Neural cell (in vitro differentiated cells): ENCODE measurements around the gene TRMT2A.
"Not testable (repeated sequence)": the region's sequence is repeated elsewhere in the genome, so short reads cannot be mapped to it uniquely, and the experiment has no call there.

Source experiments
- EZH2 ChIP-seq: fragments of 200-600, 300-800 bp; shearing (Covaris generic), sonication (generic); IDR thresholded peaks from 2 replicates; pipeline ENCODE4 v1.6.1; 2014; ENCODE audit warnings: antibody characterized with exemption, low read length, borderline replicate concordance, mild to moderate bottlenecking; ENCODE audit not compliant: insufficient read depth, poor library complexity, severe bottlenecking
- POLR2AphosphoS5 ChIP-seq: IDR thresholded peaks from 2 replicates; pipeline ENCODE4 v1.6.1; 2012
- TF ChIP-seq, protein P1 (sequence below): fragments of 450-650 bp; IDR thresholded peaks from 2 replicates; pipeline ENCODE4 v1.5.1; 2014; ENCODE audit warnings: antibody characterized with exemption, mild to moderate bottlenecking, moderate library complexity; ENCODE audit not compliant: poor library complexity, severe bottlenecking

DNA sequence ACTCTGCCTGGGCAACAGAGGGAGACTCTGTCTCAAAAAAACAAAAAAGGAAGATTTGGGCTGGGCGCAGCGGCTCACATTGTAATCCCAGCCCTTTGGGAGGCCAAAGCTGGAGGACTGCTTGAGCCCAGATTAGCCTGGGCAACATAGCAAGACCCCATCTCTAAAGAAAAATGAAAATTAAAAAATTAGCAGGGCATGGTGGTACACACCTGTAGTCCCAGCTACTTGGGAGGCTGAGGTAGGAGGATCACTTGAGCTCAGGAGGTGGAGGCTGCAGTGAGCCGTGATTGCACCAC, 49.7 kb downstream of the TRMT2A start:
- not testable (repeated sequence) for TF ChIP-seq EZH2, POLR2AphosphoS5
- TF ChIP-seq, protein P1, sequence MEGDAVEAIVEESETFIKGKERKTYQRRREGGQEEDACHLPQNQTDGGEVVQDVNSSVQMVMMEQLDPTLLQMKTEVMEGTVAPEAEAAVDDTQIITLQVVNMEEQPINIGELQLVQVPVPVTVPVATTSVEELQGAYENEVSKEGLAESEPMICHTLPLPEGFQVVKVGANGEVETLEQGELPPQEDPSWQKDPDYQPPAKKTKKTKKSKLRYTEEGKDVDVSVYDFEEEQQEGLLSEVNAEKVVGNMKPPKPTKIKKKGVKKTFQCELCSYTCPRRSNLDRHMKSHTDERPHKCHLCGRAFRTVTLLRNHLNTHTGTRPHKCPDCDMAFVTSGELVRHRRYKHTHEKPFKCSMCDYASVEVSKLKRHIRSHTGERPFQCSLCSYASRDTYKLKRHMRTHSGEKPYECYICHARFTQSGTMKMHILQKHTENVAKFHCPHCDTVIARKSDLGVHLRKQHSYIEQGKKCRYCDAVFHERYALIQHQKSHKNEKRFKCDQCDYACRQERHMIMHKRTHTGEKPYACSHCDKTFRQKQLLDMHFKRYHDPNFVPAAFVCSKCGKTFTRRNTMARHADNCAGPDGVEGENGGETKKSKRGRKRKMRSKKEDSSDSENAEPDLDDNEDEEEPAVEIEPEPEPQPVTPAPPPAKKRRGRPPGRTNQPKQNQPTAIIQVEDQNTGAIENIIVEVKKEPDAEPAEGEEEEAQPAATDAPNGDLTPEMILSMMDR: not testable (repeated sequence)
